Gastroesophageal sphincter (tissue), 4 donors: ENCODE data around the gene ARHGEF37. TPM values are rescaled to one million over a fixed set of nuclear protein-coding genes. Genes with fewer than 3 reads are reported as not detected.

ENCODE experiments used
- ATAC-seq: fragments of 150-250 bp; one replicate; pipeline ENCODE4 v1.9.1; 2016; ENCODE audit warnings: mild to moderate bottlenecking, moderate library complexity
- H3K27ac ChIP-seq, 4 donors: fragments of 200-600 bp; sonication (generic) in 3 of 4; 1 replicate in 3 of 4; 2 replicates in 1 of 4; pipeline ENCODE4 v1.5.1; 2016 to 2019
- H3K27me3 ChIP-seq: fragments of 200-600 bp; sonication (generic); one replicate; pipeline ENCODE4 v1.5.1; 2019
- H3K36me3 ChIP-seq, 2 donors: fragments of 200-600 bp; sonication (generic); one replicate each; pipeline ENCODE4 v1.5.1; 2019; ENCODE audit warnings: control low read depth in 1 of 2
- H3K4me1 ChIP-seq, 3 donors: fragments of 200-600 bp; sonication (generic); 1 replicate in 2 of 3; 2 replicates in 1 of 3; pipeline ENCODE4 v1.5.1; 2016 to 2019; ENCODE audit warnings: control low read depth in 2 of 3
- H3K4me3 ChIP-seq, 2 donors: fragments of 200-600 bp; sonication (generic); one replicate each; pipeline ENCODE4 v1.5.1; 2019; ENCODE audit warnings: mild to moderate bottlenecking in 1 of 2, moderate library complexity in 1 of 2
- H3K9me3 ChIP-seq, 3 donors: fragments of 200-600 bp; sonication (generic); one replicate each; pipeline ENCODE4 v1.5.1; 2017 to 2019; ENCODE audit warnings: control low read depth in 2 of 3
- EP300 ChIP-seq: sonication (generic); formaldehyde crosslinking; IDR thresholded peaks from one replicate; pipeline ENCODE4 v1.6.1; 2017; ENCODE audit warnings: antibody characterized with exemption, mild to moderate bottlenecking
- POLR2A ChIP-seq, 2 donors: fragments of 450-650 bp; IDR thresholded peaks; one replicate each; pipeline ENCODE4 v1.6.1; 2017; ENCODE audit warnings: antibody characterized with exemption in 2 of 2, mild to moderate bottlenecking in 2 of 2, moderate library complexity in 1 of 2
- POLR2AphosphoS5 ChIP-seq: sonication (generic); formaldehyde crosslinking; IDR thresholded peaks from one replicate; pipeline ENCODE4 v1.6.1; 2017; ENCODE audit warnings: antibody characterized with exemption
- WGBS, 2 donors: methylation state at CpG; one replicate each; pipeline ENCODE4 v1.1.5; 2018; ENCODE audit warnings: low coverage in 1 of 2; 5-methylcytosine and 5-hydroxymethylcytosine counted together
- total RNA-seq, 4 donors: library from RNA; depleted of rRNA; stranded (reverse); fragments of >200 nt; gene quantifications; one replicate each; pipeline ENCODE4 v1.1.0, GENCODE V29; 2016
- TF ChIP-seq, protein P1 (sequence below), 4 experiments: fragments of 200-600 bp in 2 of 4; fragments of 450-650 bp in 2 of 4; sonication (generic) in 1 of 4; IDR thresholded peaks; one replicate each; pipeline ENCODE4 v1.5.1; 2017 to 2019; ENCODE audit warnings: antibody characterized with exemption in 4 of 4, mild to moderate bottlenecking in 2 of 4, moderate library complexity in 2 of 4

ARHGEF37 gene
- total RNA-seq, 4 donors from 2014 or later: 13.5 to 30.6 (median 20.1) TPM

DNA sequence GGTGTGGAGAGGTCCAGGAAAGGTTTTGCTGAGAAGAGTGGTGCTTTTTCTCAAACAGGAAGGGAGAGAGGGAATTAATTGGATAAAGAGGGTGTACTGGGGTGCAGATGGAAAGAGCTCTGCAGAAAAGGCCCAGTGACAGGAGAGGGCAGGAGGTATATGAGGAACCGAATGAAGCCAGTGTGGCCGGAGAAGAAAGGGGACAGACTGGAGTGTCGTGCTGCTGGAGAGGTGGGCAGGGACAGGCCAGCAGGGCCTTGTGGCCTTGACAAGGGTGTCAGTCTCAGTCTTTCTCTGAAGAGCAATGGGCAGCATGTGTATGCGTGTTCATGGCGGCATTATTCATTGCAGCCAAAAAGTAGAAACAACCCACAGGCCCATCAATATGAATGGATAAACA lies 48.1 kb downstream of the ARHGEF37 start:
- Histone ChIP-seq H3K9me3 (no peaks in the 10 kb centered on the region), H3K27ac (no peak overlapping the region), H3K4me3 (no peak overlapping the region), H3K27me3 (no peaks in the 10 kb centered on the region), H3K36me3 (peaks cover 0 to 87% of the 10 kb centered on the region in 2 donors), H3K4me1 (no peaks in the 10 kb centered on the region)
- WGBS, 2 donors: 86 to 97% methylated on average over 3 to 5 of the region's 5 CpGs
- no peak for ATAC-seq
- TF ChIP-seq POLR2A (IDR thresholded peaks at IDR 0.05) (no peak), EP300 (no peak), POLR2AphosphoS5 (no peak)
- TF ChIP-seq, protein P1, sequence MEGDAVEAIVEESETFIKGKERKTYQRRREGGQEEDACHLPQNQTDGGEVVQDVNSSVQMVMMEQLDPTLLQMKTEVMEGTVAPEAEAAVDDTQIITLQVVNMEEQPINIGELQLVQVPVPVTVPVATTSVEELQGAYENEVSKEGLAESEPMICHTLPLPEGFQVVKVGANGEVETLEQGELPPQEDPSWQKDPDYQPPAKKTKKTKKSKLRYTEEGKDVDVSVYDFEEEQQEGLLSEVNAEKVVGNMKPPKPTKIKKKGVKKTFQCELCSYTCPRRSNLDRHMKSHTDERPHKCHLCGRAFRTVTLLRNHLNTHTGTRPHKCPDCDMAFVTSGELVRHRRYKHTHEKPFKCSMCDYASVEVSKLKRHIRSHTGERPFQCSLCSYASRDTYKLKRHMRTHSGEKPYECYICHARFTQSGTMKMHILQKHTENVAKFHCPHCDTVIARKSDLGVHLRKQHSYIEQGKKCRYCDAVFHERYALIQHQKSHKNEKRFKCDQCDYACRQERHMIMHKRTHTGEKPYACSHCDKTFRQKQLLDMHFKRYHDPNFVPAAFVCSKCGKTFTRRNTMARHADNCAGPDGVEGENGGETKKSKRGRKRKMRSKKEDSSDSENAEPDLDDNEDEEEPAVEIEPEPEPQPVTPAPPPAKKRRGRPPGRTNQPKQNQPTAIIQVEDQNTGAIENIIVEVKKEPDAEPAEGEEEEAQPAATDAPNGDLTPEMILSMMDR (IDR thresholded peaks at IDR 0.05): no peak

DNA sequence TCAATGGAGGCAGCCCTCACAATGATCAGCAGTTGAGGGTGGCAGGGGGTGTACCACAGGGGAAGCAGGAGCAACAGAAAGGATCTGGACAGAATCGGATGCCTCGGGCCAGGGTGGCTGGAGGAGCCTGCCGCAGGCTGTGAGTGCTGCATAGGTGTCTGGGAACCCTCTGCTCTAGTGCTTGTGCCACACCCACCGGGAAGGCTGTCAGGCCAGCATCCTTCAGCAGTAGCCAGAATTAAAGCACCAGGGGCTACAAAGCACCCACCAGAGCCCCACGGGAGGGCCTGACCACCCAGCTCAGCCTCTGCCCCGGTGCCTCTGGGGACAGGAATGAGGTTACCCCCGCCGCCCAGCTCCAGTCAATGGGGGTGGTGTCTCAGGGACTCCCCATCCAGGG lies 49.0 kb downstream of the ARHGEF37 start:
- no peaks in the 10 kb centered on the region for H3K9me3 ChIP-seq
- H3K27ac ChIP-seq: no peak overlapping the region
- ATAC-seq: no peak
- no peak overlapping the region for H3K4me3 ChIP-seq
- no peaks in the 10 kb centered on the region for H3K27me3 ChIP-seq
- H3K36me3 ChIP-seq: peaks cover 0 to 78% of the 10 kb centered on the region in 2 donors
- TF ChIP-seq POLR2AphosphoS5 (no peak), POLR2A (IDR thresholded peaks at IDR 0.05) (no peak), EP300 (no peak)
- TF ChIP-seq, protein P1 (IDR thresholded peaks at IDR 0.05): no peak
- no peaks in the 10 kb centered on the region for H3K4me1 ChIP-seq
- WGBS, 2 donors: 69% methylated on average over 4 of the region's 8 CpGs; no CpG with 5 or more reads in 1 of the 2 donors

DNA sequence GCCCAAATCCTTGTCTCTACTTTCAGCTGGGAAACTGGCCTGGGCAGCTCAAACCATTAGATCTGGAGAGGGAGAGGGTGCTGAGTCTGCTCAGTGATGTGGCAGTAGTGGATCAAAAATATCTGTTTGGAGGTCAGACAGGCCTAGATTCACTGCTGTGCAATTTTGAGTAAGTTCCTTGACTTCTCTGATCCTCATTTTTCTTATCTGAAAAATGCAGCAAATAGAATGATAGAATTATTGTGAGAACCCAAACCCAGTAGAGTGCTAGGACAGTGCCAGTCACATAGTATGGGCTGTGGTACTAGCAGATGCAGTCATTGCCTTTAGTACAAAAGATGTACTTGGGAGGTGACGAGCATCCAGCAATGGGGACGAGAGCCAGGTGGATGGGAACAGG lies 50.2 kb downstream of the ARHGEF37 start:
- Histone ChIP-seq H3K27ac (no peak overlapping the region), H3K27me3 (no peaks in the 10 kb centered on the region), H3K4me1 (no peaks in the 10 kb centered on the region), H3K9me3 (no peaks in the 10 kb centered on the region), H3K4me3 (no peak overlapping the region), H3K36me3 (peaks cover 0 to 66% of the 10 kb centered on the region in 2 donors)
- no peak for ATAC-seq
- TF ChIP-seq, protein P1 (IDR thresholded peaks at IDR 0.05): no peak
- no peak for TF ChIP-seq POLR2AphosphoS5
- WGBS, 2 donors: 93 to 100% methylated on average over 2 of the region's 2 CpGs

DNA sequence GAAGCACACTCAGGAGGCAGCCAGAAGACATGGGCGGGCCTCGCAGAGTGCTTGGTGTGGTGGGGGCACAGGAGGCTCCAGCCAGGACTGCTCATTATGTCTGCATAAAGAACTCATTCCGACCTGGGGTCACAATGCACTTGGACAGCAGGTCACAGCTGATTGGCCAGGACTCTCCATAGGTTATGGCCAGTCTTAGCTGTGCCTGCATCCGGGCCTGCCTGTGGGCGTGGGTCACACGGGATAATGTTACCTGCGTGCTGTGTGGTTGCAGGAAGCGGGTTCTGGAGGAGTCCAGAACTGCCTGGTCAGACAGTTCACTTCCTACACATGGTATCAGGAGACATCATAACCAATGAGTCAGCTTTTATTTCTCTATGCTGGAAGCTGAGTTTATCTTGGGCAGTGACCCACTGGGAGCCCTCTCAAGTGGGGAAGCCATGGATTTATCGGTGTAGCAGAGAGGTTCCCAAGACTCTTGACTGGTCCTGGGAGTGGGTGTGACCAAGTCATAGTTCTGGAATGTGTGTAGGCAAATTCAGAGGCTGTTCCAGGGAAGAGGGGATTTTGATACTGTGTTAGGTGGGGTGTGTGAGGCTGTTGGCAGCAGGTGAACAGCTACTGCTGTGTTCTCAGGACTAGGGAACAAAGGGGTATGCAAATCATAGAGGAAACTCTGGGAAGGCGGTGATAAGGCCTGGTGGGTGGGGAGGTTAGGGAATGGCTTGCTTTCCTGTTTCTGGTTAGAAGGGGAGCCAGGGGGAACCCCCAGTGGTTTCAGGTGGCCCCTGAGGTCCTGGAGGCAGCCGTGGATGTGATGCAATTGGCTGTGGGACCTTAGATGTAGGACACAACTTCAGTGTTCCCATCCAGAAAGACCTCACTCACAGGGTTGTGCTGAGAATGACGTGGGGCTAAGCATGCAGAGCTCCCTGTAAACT lies 51.3 kb downstream of the ARHGEF37 start:
- TF ChIP-seq POLR2AphosphoS5: no peak
- TF ChIP-seq POLR2A (IDR thresholded peaks at IDR 0.05): no peak
- no peak for TF ChIP-seq EP300
- TF ChIP-seq, protein P1 (IDR thresholded peaks at IDR 0.05): no peak
- Histone ChIP-seq H3K4me3 (no peak overlapping the region), H3K27me3 (no peaks in the 10 kb centered on the region), H3K9me3 (no peaks in the 10 kb centered on the region), H3K4me1 (no peaks in the 10 kb centered on the region), H3K36me3 (peaks cover 0 to 55% of the 10 kb centered on the region in 2 donors), H3K27ac (no peak overlapping the region)
- peak; percentile 11 for ATAC-seq
- 66% methylated on average over 7 of the region's 12 CpGs; no CpG with 5 or more reads in 1 of the 2 donors for WGBS, 2 donors
